Peyer's patch (tissue), 4 donors: Measurements from ENCODE around the gene BCL3. TPM values are rescaled to one million over a fixed set of nuclear protein-coding genes. Genes with fewer than 3 reads are reported as not detected.

Experiments used
- DNase-seq, 3 donors: peaks; one replicate each; pipeline ENCODE4 v3.0.0-alpha.2; 2017 to 2019
- H3K27ac ChIP-seq, 4 donors: fragments of 200-600 bp; sonication (generic); one replicate each; pipeline ENCODE4 v1.5.1; 2016 to 2019
- H3K27me3 ChIP-seq, 2 donors: fragments of 200-600 bp; sonication (generic); one replicate each; pipeline ENCODE4 v1.5.1; 2019
- H3K36me3 ChIP-seq, 3 donors: fragments of 200-600 bp; sonication (generic); one replicate each; pipeline ENCODE4 v1.5.1; 2016 to 2019
- H3K4me1 ChIP-seq, 4 donors: fragments of 200-600 bp; sonication (generic); one replicate each; pipeline ENCODE4 v1.5.1; 2016 to 2019
- H3K4me3 ChIP-seq, 4 donors: fragments of 200-600 bp; sonication (generic); 1 replicate in 3 of 4; 2 replicates in 1 of 4; pipeline ENCODE4 v1.5.1; 2016 to 2019; ENCODE audit warnings: mild to moderate bottlenecking in 1 of 4
- H3K9me3 ChIP-seq, 4 donors: fragments of 200-600 bp; sonication (generic); one replicate each; pipeline ENCODE4 v1.5.1; 2016 to 2019; ENCODE audit warnings: mild to moderate bottlenecking in 1 of 4
- POLR2A ChIP-seq, 2 donors: fragments of 450-650 bp; IDR thresholded peaks; one replicate each; pipeline ENCODE4 v1.5.1; 2017; ENCODE audit warnings: antibody characterized with exemption in 2 of 2, mild to moderate bottlenecking in 2 of 2, moderate library complexity in 2 of 2
- total RNA-seq, 4 donors: library from RNA; depleted of rRNA; stranded (reverse); fragments of >200 nt; gene quantifications; one replicate each; pipeline ENCODE4 v1.1.0, GENCODE V29; 2016
- TF ChIP-seq, protein P1 (sequence below), 6 experiments: fragments of 450-650 bp in 4 of 6; fragments of 200-600 bp in 2 of 6; sonication (generic) in 1 of 6; IDR thresholded peaks; one replicate each; pipeline ENCODE4 v1.5.1; 2017 to 2019; ENCODE audit warnings: antibody characterized with exemption in 6 of 6, mild to moderate bottlenecking in 3 of 6, moderate library complexity in 1 of 6

The BCL3 gene
- total RNA-seq, 4 donors from 2014 or later = 45.4 to 136 (median 119) TPM

DNA sequence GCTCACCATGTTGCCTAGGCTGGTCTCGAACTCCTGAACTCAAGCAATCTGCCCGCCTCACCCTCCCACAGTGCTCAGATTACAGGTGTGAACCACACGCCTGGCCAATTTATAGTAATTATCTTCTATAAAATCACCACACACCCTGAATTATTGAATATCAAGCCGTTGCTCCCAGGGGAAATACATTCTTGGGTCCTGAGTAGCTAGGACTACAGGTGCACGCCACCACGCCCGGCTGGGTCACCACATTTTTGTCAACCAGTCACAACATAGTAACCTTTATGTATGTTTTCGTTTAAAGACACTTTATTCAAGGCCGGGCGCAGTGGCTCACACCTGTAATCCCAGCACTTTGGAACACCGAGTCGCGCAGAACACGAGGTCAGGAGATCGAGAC is 37.5 kb downstream of the BCL3 start:
- Histone ChIP-seq H3K27me3 (no peaks in the 10 kb centered on the region), H3K27ac (no peak overlapping the region), H3K36me3 (peaks cover 0 to 41% (median 0%) of the 10 kb centered on the region in 3 donors), H3K4me1 (peaks cover 0 to 9% (median 0%) of the 10 kb centered on the region in 4 donors), H3K9me3 (no peaks in the 10 kb centered on the region), H3K4me3 (no peak overlapping the region)
- TF ChIP-seq POLR2A (IDR thresholded peaks at IDR 0.05) = no peak
- TF ChIP-seq, protein P1, sequence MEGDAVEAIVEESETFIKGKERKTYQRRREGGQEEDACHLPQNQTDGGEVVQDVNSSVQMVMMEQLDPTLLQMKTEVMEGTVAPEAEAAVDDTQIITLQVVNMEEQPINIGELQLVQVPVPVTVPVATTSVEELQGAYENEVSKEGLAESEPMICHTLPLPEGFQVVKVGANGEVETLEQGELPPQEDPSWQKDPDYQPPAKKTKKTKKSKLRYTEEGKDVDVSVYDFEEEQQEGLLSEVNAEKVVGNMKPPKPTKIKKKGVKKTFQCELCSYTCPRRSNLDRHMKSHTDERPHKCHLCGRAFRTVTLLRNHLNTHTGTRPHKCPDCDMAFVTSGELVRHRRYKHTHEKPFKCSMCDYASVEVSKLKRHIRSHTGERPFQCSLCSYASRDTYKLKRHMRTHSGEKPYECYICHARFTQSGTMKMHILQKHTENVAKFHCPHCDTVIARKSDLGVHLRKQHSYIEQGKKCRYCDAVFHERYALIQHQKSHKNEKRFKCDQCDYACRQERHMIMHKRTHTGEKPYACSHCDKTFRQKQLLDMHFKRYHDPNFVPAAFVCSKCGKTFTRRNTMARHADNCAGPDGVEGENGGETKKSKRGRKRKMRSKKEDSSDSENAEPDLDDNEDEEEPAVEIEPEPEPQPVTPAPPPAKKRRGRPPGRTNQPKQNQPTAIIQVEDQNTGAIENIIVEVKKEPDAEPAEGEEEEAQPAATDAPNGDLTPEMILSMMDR (IDR thresholded peaks at IDR 0.05) = no peak
- no peak for DNase-seq

DNA sequence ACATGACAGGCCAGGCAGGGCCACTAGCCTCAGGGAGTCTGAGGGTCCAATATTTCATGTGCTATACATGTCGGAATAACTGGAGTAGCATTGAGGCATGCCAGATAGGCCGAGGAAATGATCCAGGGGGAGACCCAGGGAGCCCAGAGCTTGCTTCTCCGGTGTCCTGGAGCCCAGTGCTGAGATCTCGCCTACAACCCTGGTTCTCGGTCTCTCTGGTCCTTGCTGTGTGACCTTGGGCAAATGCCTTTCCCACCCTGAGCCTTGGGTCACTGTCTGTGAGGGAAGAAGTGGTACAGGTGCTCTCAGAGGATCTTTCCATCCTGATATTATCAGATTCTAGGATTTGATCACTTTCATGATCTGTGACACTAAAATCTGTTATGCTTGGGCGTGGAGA is 40.5 kb downstream of the BCL3 start:
- no peak for TF ChIP-seq POLR2A (IDR thresholded peaks at IDR 0.05)
- TF ChIP-seq, protein P1 (IDR thresholded peaks at IDR 0.05) = no peak
- H3K27ac ChIP-seq = no peak overlapping the region
- H3K9me3 ChIP-seq = no peaks in the 10 kb centered on the region
- no peaks in the 10 kb centered on the region for H3K27me3 ChIP-seq
- H3K36me3 ChIP-seq = peaks cover 0 to 62% (median 0%) of the 10 kb centered on the region in 3 donors
- no peak overlapping the region for H3K4me3 ChIP-seq
- H3K4me1 ChIP-seq = peaks cover 0 to 7% (median 0%) of the 10 kb centered on the region in 4 donors
- no peak for DNase-seq

DNA sequence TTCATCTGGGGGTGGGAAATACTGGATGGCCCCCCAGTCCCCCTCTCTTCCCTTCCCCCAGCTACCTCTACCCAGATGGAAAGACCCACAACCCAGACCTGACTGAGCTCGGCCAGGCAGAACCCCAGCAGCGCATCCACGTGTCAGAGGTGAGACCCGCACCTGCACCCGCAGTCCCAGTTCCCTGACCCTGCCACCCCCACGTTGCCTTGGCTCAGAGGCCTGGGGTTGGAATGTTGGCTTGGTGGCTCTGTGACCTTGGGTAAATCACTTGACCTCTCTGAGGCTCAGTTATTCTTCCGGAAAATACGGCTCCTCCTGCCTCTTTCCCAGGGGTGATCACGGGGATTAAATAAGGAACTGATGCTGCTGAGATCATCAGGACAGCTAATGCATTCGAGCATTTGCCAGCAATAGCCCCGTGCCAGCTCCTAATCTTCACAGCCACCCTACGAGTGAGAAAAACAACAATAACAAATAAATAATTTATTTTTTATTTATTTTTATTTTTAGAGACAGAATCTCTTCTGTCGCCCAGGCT is 41.5 kb downstream of the BCL3 start:
- TF ChIP-seq, protein P1 (IDR thresholded peaks at IDR 0.05) = no peak
- peaks cover 0 to 69% (median 0%) of the 10 kb centered on the region in 3 donors for H3K36me3 ChIP-seq
- no peaks in the 10 kb centered on the region for H3K27me3 ChIP-seq
- H3K4me3 ChIP-seq = no peak overlapping the region
- H3K4me1 ChIP-seq = no peaks in the 10 kb centered on the region
- DNase-seq = no peak
- H3K9me3 ChIP-seq = no peaks in the 10 kb centered on the region
- no peak overlapping the region for H3K27ac ChIP-seq

DNA sequence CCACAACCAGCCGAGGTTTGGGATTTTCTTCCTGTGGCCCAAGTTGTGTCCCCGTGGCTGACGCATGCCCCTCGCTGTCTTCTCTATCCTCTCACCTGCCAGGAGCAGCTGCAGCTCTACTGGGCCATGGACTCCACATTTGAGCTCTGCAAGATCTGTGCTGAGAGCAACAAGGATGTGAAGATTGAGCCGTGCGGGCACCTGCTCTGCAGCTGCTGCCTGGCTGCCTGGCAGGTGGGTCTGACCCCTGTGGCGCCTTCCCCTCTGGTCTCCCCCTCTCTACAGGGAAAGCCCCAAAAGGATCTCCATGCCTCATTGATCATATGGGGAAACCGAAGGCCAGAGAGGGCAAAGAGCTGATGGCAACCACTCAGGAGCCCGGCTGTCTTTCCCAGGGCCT is 43.8 kb downstream of the BCL3 start:
- Histone ChIP-seq H3K9me3 (no peaks in the 10 kb centered on the region), H3K36me3 (peaks cover 0 to 70% (median 0%) of the 10 kb centered on the region in 3 donors), H3K27ac (no peak overlapping the region), H3K4me3 (no peak overlapping the region), H3K27me3 (no peaks in the 10 kb centered on the region), H3K4me1 (peaks cover 0 to 10% (median 0%) of the 10 kb centered on the region in 4 donors)
- DNase-seq = no peak
- no peak for TF ChIP-seq POLR2A (IDR thresholded peaks at IDR 0.05)
- TF ChIP-seq, protein P1 (IDR thresholded peaks at IDR 0.05) = no peak

DNA sequence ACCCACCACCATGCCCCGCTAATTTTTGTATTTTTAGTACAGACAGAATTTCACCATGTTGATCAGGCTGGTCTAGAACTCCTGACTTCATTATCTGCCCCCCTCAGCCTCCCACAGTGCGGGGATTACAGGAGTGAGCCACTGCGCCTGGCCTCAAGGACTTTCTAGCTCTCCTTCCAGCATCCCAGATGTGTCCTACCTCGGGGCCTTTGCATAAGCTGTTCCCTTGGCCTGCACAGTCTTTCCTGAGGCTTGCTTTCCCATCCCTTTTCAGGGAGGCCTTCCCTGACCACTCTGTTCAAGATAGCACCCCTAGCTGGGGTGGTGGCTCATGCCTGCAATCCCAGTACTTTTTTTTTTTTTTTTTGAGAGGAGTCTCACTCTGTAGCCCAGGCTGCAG is 46.1 kb downstream of the BCL3 start:
- DNase-seq = no peak
- Histone ChIP-seq H3K9me3 (no peaks in the 10 kb centered on the region), H3K4me1 (peaks cover 0 to 10% (median 0%) of the 10 kb centered on the region in 4 donors), H3K4me3 (no peak overlapping the region), H3K27me3 (no peaks in the 10 kb centered on the region), H3K36me3 (peaks cover 0 to 52% (median 0%) of the 10 kb centered on the region in 3 donors), H3K27ac (no peak overlapping the region)
- TF ChIP-seq POLR2A (IDR thresholded peaks at IDR 0.05) = no peak
- TF ChIP-seq, protein P1 (IDR thresholded peaks at IDR 0.05) = no peak
